Activated CD4-positive, alpha-beta T cell treated with anti-CD3 and anti-CD28 coated beads for 24 hours (primary cell): ENCODE data around the gene PRKAR2B.
"Not testable (repeated sequence)": the region's sequence is repeated elsewhere in the genome, so short reads cannot be mapped to it uniquely, and the experiment has no call there.

ENCODE experiments used
- DNase-seq, 2 donors: peaks; one replicate each; pipeline ENCODE4 v3.0.0-alpha.2; 2020; ENCODE audit warnings: low read depth in 2 of 2

Gene PRKAR2B

DNA sequence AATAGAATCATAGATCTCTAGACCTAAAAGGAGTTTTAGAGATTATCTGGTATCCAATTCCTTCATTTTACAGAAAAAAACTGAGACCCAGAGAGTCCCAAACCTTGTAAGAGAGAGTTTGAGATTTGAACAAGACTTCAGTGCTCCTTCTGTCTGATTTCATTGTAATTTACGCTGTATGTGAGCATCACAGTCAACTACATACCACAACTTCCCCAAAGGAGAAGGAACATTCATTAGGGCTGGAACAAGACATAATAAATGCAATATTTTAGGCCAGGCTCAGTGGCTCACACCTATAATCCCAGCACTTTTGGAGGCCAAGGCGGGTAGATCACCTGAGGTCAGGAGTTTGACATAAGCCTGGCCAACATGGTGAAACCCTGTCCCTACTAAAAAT, 17.3 kb upstream of the PRKAR2B start:
- no peak for DNase-seq

DNA sequence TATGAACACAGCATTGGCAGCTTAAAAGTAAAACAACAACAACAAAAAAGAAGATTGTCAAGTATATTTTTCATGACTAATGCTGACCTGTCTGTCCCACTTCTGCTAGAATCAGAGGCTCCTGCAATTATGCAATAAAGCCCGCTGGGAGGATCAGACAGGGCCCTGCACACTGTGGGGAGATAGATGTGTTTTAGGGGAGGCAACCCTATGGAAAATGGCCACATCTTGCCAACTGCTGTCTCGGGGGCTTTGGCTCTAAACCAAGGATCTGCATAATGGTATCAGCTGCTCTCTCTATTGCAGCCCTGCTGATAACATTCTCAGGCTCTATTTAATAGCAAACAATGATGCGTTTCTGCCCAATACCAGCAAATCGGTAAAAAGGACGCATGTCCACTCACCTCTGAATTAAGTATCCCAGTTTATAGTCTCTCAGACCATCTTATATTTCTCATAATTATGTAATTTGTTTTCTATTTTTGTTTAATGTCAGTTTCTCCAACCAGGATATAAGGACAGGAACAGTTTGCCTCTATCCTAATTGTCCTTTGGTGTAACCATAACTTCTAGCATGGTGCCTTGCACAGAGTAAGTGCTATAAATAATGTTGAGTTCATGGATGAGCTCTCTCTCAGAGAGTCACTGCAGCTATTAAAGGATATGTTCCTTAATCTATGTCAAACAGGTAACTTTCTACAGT, 15.3 kb upstream of the PRKAR2B start:
- no peak for DNase-seq

DNA sequence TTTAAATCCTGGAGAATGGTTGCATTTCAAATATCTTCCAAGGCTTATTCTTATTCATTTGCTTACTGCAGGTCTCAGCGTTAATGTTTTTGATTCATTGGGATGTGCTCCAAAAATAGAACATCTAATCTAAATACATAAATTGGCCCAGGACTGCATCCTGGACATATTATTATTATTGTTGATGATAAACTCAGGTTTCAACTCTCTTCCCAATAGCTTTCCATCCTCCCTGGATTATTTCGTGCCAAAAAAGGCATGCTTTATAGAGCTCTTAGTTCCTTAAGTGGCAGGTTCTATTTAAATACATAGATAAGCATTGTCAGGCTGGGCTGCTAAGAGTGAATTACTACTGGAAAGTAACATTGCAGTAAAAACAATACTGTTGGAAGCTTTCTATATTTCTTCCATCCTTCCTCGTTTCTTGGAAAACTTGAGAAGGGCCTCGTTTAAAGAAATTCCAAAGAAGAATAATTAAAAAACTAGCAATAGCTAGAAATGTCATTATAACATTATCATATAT, 14.7 kb upstream of the PRKAR2B start:
- DNase-seq: no peak

GRCh38 chr7:107032050-107032449, 12.5 kb upstream of the PRKAR2B start:
- no peak for DNase-seq

GRCh38 chr7:107032720-107033438, 11.6 kb upstream of the PRKAR2B start:
- DNase-seq: no peak

- no peak for DNase-seq
These were observed 10.0 kb upstream of the PRKAR2B start for GRCh38 chr7:107034553-107034952.

GRCh38 chr7:107035446-107035845, 9.1 kb upstream of the PRKAR2B start:
- DNase-seq: no peak

- DNase-seq: no peak
These were observed 8.0 kb upstream of the PRKAR2B start for GRCh38 chr7:107036535-107036934.

DNA sequence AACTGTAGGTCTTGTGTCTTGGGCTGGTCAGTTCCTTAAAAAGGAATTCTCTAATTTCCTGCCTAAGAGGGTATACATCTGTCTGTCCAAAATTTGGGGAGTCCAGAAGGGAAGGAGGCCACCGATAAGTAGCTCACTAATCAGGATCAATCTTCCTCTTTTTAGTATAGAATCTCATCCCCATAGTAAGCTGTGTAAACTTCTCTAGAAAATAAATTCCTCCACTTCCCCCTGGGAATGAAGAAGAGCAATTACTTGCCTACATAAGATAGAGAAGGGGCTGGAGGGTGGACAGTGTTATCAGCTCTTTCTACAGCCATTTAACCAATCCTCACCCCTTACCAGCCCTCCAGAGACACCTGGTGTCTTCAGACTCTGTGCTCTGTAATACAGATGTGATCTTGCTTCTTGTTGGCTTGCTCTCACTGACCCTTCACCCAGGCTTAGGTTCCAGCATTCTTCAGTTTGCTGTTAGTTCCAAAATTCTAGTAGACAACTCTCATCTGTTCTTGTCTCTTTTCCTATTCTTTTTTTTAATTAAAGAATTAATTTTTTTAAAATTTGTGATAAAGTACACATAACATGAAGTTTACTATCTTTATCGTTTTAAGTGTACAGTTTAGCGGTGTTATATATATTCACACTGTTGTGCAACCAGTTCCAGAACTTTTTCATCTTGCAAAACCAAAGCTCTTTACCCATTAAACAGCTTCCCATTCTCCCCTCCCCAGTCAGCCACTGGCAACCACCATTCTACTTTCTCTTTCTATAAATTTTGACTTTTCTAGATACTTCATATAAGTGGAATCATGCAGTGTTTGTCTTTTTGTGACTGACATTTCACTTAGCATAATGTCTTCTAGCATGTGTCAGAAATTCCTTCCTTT, 6.5 kb upstream of the PRKAR2B start:
- DNase-seq: no peak

DNA sequence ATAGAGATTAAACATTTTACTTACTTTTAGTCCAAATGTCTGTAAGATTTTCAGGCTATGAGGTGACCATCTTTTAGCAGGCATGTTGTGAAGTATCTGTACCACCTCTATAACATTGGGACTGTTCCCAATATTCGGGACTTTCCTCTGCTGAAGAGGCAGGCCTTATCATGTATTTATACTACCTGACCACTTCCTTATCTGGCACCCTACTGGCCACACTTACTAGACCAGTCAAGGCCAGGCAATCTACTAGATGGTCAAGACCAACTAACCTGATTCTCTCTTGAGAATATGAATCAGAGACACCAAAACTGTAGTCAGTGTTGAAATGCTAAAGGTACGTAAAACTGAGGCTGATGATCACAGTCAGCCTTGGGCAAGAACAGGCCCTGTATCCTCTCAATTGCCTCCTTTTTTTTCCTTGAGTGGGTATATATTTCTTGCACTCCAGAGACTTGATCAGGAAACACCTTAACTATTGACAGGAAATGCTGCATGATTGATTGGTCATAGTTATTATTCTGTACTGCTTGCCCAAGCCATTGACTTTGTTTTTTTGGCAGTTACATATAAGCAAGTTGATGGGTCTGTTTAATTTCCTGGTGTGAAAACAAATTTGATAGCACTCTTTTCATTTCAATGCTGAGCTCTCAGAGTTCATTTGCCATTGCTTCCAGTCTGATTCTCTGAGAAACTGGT, 5.2 kb upstream of the PRKAR2B start:
- no peak for DNase-seq

DNA sequence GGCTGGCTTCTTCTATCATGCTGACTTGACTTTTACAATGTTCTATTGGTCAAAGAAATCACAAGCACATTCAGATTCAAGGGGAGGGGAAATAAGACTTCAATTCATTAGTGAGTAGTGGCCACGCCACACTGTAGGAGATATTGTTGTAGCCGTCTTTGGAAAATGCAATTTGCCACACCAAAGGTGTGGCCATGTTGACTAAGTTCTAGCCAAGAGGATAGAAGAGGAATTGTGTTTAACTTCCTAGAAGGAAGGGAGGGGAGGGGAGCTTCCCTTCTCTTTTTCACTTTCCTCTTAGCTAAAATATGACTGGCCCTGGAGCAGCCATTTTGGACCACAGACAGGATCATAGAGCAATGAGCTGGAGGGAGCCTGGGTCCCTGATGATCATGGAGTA, 3.4 kb upstream of the PRKAR2B start:
- no peak for DNase-seq

- not testable (repeated sequence) for DNase-seq
These were observed 2.7 kb upstream of the PRKAR2B start for GRCh38 chr7:107041764-107042163.

GRCh38 chr7:107042326-107042910, 2.1 kb upstream of the PRKAR2B start:
- DNase-seq: not testable (repeated sequence)

DNA sequence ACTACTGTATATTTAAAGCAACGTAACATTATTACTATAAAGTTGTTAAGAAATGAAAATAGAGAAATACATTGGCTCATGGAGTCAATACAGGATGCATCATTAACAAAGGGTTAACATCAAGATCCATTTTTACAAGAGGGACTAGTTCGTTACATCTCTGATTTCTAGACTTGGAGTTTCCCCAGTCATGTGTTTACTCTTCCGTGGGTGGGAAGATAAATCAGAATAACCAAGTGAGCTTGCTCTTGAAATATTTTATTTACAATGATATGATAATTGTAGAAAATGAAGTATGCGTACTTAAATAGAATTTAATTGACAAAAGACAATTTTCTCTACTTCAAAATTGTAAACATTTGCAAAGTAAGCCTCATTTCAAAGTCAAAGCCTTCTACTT, 1.0 kb upstream of the PRKAR2B start:
- DNase-seq: no peak

- DNase-seq: no peak
These were observed 571 bp upstream of the PRKAR2B start for GRCh38 chr7:107043921-107044346.

DNA sequence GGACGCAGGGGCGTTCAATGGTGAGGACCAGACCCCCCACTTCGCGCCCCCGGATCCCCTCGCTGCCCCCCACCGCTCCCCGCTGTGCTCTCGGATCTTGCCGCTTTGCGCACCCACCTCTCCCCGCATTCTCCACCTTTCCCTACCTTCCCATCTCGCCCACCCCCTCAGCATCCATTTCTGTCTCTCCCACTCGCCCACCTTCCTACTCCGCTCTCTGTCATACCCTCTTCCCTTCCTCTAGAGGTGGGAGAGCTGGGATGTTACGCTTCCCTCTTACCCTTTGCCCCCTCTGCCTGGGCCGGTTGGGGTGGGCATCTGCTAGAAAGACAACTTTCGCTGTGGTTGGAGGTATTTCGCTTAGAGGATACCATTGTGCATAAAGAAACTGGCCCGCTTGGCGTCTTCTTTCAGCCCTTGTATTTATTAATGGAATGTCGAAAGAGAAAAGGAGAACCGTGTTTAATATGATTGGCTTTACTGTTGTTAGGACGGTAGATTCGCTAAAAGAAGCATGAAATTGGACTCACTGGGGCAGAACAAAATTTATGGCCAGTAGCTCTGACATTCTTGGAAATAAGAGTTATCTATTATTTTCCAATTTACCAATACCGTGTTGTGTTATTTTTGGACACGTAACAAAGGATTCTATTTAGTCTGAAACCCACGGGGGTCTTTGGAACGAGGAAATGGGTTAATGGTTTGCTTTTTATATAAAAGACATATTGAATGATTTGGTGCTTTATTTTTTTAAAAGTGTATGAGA, 873 bp downstream of the PRKAR2B start:
- DNase-seq: no peak

GRCh38 chr7:107045980-107046379, 1.5 kb downstream of the PRKAR2B start:
- DNase-seq: no peak

GRCh38 chr7:107046491-107047259, 2.2 kb downstream of the PRKAR2B start:
- DNase-seq: no peak

GRCh38 chr7:107047902-107048782, 3.6 kb downstream of the PRKAR2B start:
- no peak for DNase-seq
